Measurements from ENCODE around the gene LZTS2.

LZTS2 gene

DNA sequence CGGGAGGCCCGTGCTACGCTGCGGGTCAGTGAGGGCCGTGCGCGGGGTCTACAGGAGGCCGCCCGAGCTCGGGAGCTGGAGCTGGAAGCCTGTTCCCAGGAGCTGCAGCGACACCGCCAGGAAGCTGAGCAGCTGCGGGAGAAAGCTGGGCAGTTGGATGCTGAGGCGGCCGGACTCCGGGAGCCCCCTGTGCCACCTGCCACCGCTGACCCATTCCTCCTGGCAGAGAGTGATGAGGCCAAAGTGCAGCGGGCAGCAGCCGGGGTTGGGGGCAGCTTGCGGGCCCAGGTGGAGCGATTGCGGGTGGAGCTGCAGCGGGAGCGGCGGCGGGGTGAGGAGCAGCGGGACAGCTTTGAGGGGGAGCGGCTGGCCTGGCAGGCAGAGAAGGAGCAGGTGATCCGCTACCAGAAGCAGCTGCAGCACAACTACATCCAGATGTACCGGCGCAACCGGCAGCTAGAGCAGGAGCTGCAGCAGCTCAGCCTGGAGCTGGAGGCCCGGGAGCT lies 7.0 kb downstream of the LZTS2 start:
- TF ChIP-seq REST (IDR thresholded peaks at IDR 0.05; ENCODE audit: insufficient replicate concordance, low read depth) (no peak), CTCF (IDR thresholded peaks at IDR 0.05; ENCODE audit: insufficient read depth, low read length) (no peak), POLR2AphosphoS5 (IDR thresholded peaks at IDR 0.05; ENCODE audit: low read depth) (no peak), SPI1 (IDR thresholded peaks at IDR 0.05; ENCODE audit: borderline replicate concordance, low read depth) (no peak), GABPA (IDR thresholded peaks at IDR 0.05; ENCODE audit: low read depth) (no peak)
- Histone ChIP-seq H3K4me3 (replicated peaks; ENCODE audit: insufficient read depth, low read length) (no peak overlapping the region), H3K27ac (replicated peaks) (no peak overlapping the region), H3K27me3 (ENCODE audit: insufficient read depth, poor library complexity, severe bottlenecking) (no peaks in the 10 kb centered on the region)
- DNase-seq (ENCODE audit: low read depth in 1 of 2, low spot score in 1 of 2), result no peak

GRCh38 chr10:101007099-101007711 lies 7.6 kb downstream of the LZTS2 start:
- H3K27me3 ChIP-seq (ENCODE audit: insufficient read depth, poor library complexity, severe bottlenecking), result no peaks in the 10 kb centered on the region
- DNase-seq (ENCODE audit: low read depth in 1 of 2, low spot score in 1 of 2), result no peak
- TF ChIP-seq CTCF (IDR thresholded peaks at IDR 0.05; ENCODE audit: insufficient read depth, low read length), result no peak
- TF ChIP-seq SPI1 (IDR thresholded peaks at IDR 0.05; ENCODE audit: borderline replicate concordance, low read depth), result no peak
- no peak for TF ChIP-seq POLR2AphosphoS5 (IDR thresholded peaks at IDR 0.05; ENCODE audit: low read depth)
- no peak for TF ChIP-seq GABPA (IDR thresholded peaks at IDR 0.05; ENCODE audit: low read depth)
- no peak for TF ChIP-seq REST (IDR thresholded peaks at IDR 0.05; ENCODE audit: insufficient replicate concordance, low read depth)
- H3K4me3 ChIP-seq (replicated peaks; ENCODE audit: insufficient read depth, low read length), result no peak overlapping the region
- no peak overlapping the region for H3K27ac ChIP-seq (replicated peaks)

DNA sequence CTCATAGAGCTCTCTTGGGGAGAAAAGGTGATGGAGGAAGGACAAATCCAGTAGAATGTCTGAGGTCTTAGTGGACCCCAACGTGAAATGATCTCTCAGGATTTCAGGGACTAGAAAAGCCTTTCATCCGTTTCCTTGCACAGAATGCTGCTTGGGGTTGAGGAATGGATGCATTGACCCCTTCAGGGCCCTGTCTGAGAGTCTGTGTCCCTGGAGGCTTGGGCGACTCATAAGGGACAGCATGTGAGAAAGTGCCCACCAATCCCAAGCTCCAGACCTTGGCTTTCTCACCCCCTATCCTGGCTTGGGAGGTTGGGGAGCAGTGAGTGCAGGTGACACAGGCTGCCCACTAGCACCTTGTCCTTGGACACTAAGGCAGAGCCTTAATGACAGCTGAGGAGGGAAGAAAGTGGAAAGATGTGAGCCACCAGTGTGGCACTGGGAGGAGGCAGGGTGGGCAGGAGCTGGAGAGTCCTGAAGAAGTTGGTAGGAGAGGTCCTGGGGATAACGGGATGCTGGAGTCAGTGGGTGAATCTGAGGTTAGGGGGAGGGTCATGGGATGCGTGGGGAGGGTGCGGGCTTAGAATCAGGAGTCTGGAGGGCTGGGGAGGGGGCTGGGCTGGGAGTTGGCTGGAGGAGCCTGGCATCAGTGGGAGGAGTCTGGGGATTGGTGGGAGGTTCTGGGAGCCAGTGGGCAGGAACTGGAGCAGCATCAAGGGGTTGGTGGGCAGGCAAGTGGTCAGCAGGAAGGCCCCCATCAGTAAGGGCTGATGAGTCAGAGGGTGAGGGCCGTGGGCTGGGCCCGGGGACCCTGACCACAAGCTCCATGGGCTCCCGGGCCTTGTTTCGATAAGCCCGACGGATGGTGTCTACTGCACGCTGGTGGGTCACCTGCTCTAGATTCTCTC lies 8.6 kb downstream of the LZTS2 start:
- no peak overlapping the region for H3K4me3 ChIP-seq (replicated peaks; ENCODE audit: insufficient read depth, low read length)
- no peak for DNase-seq (ENCODE audit: low read depth in 1 of 2, low spot score in 1 of 2)
- TF ChIP-seq REST (IDR thresholded peaks at IDR 0.05; ENCODE audit: insufficient replicate concordance, low read depth), result no peak
- TF ChIP-seq CTCF (IDR thresholded peaks at IDR 0.05; ENCODE audit: insufficient read depth, low read length), result no peak
- no peak for TF ChIP-seq POLR2AphosphoS5 (IDR thresholded peaks at IDR 0.05; ENCODE audit: low read depth)
- no peak for TF ChIP-seq GABPA (IDR thresholded peaks at IDR 0.05; ENCODE audit: low read depth)
- TF ChIP-seq SPI1 (IDR thresholded peaks at IDR 0.05; ENCODE audit: borderline replicate concordance, low read depth), result no peak
- no peaks in the 10 kb centered on the region for H3K27me3 ChIP-seq (ENCODE audit: insufficient read depth, poor library complexity, severe bottlenecking)
- no peak overlapping the region for H3K27ac ChIP-seq (replicated peaks)
